HG03108 (cell line): ENCODE data around the gene CTNND2.
"Not testable (repeated sequence)": the region's sequence is repeated elsewhere in the genome, so short reads cannot be mapped to it uniquely, and the experiment has no call there.

ENCODE experiments used
- ATAC-seq: cut with Tn5 transposase; IDR thresholded peaks from one replicate; pipeline ENCODE4 v1.9.1; 2021; ENCODE audit warnings: moderate library complexity; ENCODE audit not compliant: unreplicated experiment

CTNND2 gene

GRCh38 chr5:11482011-11482410 lies 422.2 kb downstream of the CTNND2 start:
- ATAC-seq = no peak

- ATAC-seq = no peak
Observed at GRCh38 chr5:11477786-11478185, 426.5 kb downstream of the CTNND2 start.

- no peak for ATAC-seq
Observed at GRCh38 chr5:11476866-11477265, 427.4 kb downstream of the CTNND2 start.

GRCh38 chr5:11468334-11469039 lies 435.8 kb downstream of the CTNND2 start:
- ATAC-seq = no peak

- ATAC-seq = no peak
Observed at GRCh38 chr5:11467588-11467987, 436.7 kb downstream of the CTNND2 start.

GRCh38 chr5:11459716-11460115 lies 444.5 kb downstream of the CTNND2 start:
- ATAC-seq = no peak

GRCh38 chr5:11455505-11455904 lies 448.7 kb downstream of the CTNND2 start:
- no peak for ATAC-seq

GRCh38 chr5:11452852-11453251 lies 451.4 kb downstream of the CTNND2 start:
- ATAC-seq = no peak

GRCh38 chr5:11449966-11450365 lies 454.3 kb downstream of the CTNND2 start:
- no peak for ATAC-seq

GRCh38 chr5:11449217-11449616 lies 455.0 kb downstream of the CTNND2 start:
- no peak for ATAC-seq

- ATAC-seq = no peak
Observed at GRCh38 chr5:11443831-11444230, 460.4 kb downstream of the CTNND2 start.

- ATAC-seq = no peak
Observed at GRCh38 chr5:11432116-11432515, 472.1 kb downstream of the CTNND2 start.

- no peak for ATAC-seq
Observed at GRCh38 chr5:11429254-11429653, 475.0 kb downstream of the CTNND2 start.

GRCh38 chr5:11427569-11427968 lies 476.7 kb downstream of the CTNND2 start:
- ATAC-seq = no peak

GRCh38 chr5:11426442-11426841 lies 477.8 kb downstream of the CTNND2 start:
- no peak for ATAC-seq

- no peak for ATAC-seq
Observed at GRCh38 chr5:11422342-11422741, 481.9 kb downstream of the CTNND2 start.

GRCh38 chr5:11420969-11421368 lies 483.3 kb downstream of the CTNND2 start:
- ATAC-seq = no peak

GRCh38 chr5:11415751-11416150 lies 488.5 kb downstream of the CTNND2 start:
- ATAC-seq = no peak

- ATAC-seq = not testable (repeated sequence)
Observed at GRCh38 chr5:11414732-11415131, 489.5 kb downstream of the CTNND2 start.

- no peak for ATAC-seq
Observed at GRCh38 chr5:11411621-11412020, 492.6 kb downstream of the CTNND2 start.

- ATAC-seq = no peak
Observed at GRCh38 chr5:11407556-11408145, 496.6 kb downstream of the CTNND2 start.

GRCh38 chr5:11400316-11400715 lies 503.9 kb downstream of the CTNND2 start:
- ATAC-seq = no peak

- ATAC-seq = no peak
Observed at GRCh38 chr5:11398728-11399127, 505.5 kb downstream of the CTNND2 start.
